SK-N-MC (cell line): ENCODE results near the gene AP3S1.

Experiments used
- EZH2 ChIP-seq: fragments of 200-600 bp; sonication (generic); IDR thresholded peaks from one replicate; pipeline ENCODE4 v1.6.1; 2017; ENCODE audit warnings: antibody characterized with exemption
- POLR2AphosphoS5 ChIP-seq: IDR thresholded peaks from 2 replicates; pipeline ENCODE4 v1.6.1; 2012; ENCODE audit warnings: mild to moderate bottlenecking, low read depth, low read length, borderline replicate concordance

DNA sequence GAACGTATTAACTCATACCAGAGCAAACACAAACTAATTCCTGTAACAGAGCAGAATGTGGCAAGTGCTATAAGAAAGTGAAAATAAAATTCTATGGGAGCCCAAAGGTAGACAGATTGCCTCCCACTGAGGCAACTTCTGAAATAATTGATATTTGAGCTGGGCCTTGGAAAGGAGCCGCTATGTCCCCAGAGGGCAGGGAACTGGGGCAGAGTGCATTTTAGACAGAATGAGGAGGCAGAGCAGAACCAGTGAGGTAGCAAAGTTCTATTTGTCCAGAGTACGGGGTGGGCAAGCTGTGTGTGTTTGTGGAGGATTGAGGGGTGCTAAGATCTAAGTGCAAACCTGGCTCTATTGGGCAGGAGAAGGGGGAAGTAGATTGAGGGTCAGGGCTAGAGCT is 45.1 kb upstream of the AP3S1 start:
- TF ChIP-seq POLR2AphosphoS5, result no peak
- TF ChIP-seq EZH2, result no peak
